ENCODE results near the gene C11orf68. TPM values are rescaled to one million over a fixed set of nuclear protein-coding genes. Genes with fewer than 3 reads are reported as not detected.

The C11orf68 gene
- total and polyA plus RNA-seq, 9 of the 15 experiments (the other 6 are each of a cell fraction or from before 2014, with no cell fraction given): 3.6 to 35.9 (median 12.8) TPM

DNA sequence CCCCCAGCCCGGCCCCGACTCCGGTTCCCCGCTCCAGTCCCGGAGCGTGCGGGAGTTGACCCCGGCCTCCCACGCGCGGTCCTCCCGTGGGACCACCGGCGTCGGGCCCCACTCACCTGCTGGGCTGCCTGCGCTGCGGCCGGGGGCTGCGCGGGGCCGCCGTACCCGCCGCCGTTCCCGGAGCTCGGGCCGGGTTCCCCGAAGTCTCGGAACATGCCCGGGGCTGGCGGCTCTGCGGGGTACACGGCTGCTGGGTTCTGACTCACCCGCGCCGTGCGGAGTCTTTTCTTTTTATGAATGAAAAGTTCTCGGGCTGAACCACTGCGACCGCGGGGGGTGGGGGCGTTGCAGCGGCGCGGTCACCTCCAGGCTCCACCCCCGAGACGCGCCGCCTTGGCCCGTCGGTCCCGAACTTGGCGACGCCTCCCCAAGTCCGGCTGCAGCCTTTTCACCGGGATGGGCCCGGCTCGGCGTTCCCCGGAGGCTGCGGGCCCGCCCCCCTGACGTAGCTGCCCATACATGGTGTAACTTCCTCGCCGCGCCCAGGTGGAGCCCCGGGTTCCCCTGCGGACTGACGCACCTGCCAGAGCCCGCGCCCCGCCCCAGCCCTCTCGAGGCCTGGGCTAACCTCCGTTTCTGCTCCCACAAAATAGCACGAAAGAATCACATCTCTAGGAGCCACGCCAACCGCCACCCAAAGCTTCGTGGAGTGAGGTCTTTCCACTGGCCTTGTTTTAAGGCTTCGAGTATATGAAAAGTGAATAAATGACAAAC, 18.6 kb downstream of the C11orf68 start, which contains the start of gene FOSL1:
FOSL1 (minus strand) TSS at position 264 of the 774 bp plus-strand sequence; CDS start at position 215, 49 bp downstream.
- H2AFZ ChIP-seq (ENCODE audit: low read depth, low read length): peak within 1 kb of the TSS; percentile 58
- FAIRE-seq (peak; percentile 48), DNase-seq (ENCODE audit: extremely low read depth in 1 of 4, low spot score in 3 of 4) (peak; percentile 89 to 97 (median 92)), ATAC-seq (peak; percentile 90)
- peak within 1 kb of the TSS; percentile 100 for H3K9ac ChIP-seq (ENCODE audit: insufficient read depth in 1 of 2, low read depth in 2 of 2, low read length in 2 of 2)
- H4K20me1 ChIP-seq (replicated peaks; ENCODE audit: control insufficient read depth, insufficient read depth, low read length): peaks cover 14% of the 10 kb centered on the region
- no peaks in the 10 kb centered on the region for H3K27me3 ChIP-seq (ENCODE audit: control insufficient read depth in 2 of 2, insufficient read depth in 2 of 2, low read length in 2 of 2)
- peaks cover 40% of the 10 kb centered on the region for H3K36me3 ChIP-seq (ENCODE audit: control insufficient read depth, insufficient read depth, low read length)
- peaks cover 49% of the 10 kb centered on the region for H3K79me2 ChIP-seq (ENCODE audit: control insufficient read depth, insufficient read depth, low read length)
- WGBS (ENCODE audit: insufficient coverage, low coverage, missing lambda C conversion rate): 2% methylated on average over 73 of the region's 80 CpGs
- POLR2A ChIA-PET: interaction anchor here (0.6 to 8.0 kb wide), 25 partner anchors 11 to 407 kb away, joined by 3 to 136 read pairs (median 5); partner anchors contain the start of genes C11orf68, CCDC85B, CFL1 and FIBP
- CTCF ChIA-PET (ENCODE audit: low intra/inter-chr PET ratio): no interaction called here
- H3K9me1 ChIP-seq (ENCODE audit: control insufficient read depth, insufficient read depth, low read length): no peaks in the 10 kb centered on the region
- peak within 1 kb of the TSS; percentile 89 for H3K4me3 ChIP-seq
- peaks cover 42 to 70% of the 10 kb centered on the region in 2 experiments for H3K4me1 ChIP-seq (replicated peaks in 1 of 2; ENCODE audit: control insufficient read depth in 2 of 2, insufficient read depth in 2 of 2, low read length in 2 of 2)
- peak within 1 kb of the TSS; percentile 100 for H3K27ac ChIP-seq (ENCODE audit: extremely low read depth, low read depth, low read length)
- BruUV-seq (replicated peaks): no TSS peak
- in situ Hi-C loops (cut with MboI) (no loop called here), intact Hi-C loops (cut with micrococcal nuclease) (loop anchor here (5.0 kb wide), 1 partner anchor 43 kb away; the partner anchor contains the start of gene CFL1)
- H3K4me2 ChIP-seq (ENCODE audit: insufficient read depth, low read length): peak within 1 kb of the TSS; percentile 99
- H3K9me3 ChIP-seq (replicated peaks; ENCODE audit: control insufficient read depth, insufficient read depth, low read depth, low read length): no peaks in the 10 kb centered on the region
- TF ChIP-seq NEUROD1 (IDR thresholded peaks at IDR 0.05; ENCODE audit: borderline replicate concordance, low read depth, low read length, partially characterized antibody) (peak; percentile 52), HNRNPLL (IDR thresholded peaks at IDR 0.05; ENCODE audit: low read depth, low read length, poor library complexity, severe bottlenecking) (peak; percentile 62), SRF (CRISPR knock-in tag; IDR thresholded peaks at IDR 0.05) (peak; percentile 96 to 99), ZNF384 (IDR thresholded peaks at IDR 0.05; ENCODE audit: low read depth, low read length) (peak; percentile 24; the same call in 1 of the 2 replicates), NFE2 (IDR thresholded peaks at IDR 0.05; ENCODE audit: low read depth) (peak; percentile 7; the same call in 1 of the 2 replicates), KLF13 (tag; IDR thresholded peaks at IDR 0.05; ENCODE audit: borderline replicate concordance, low read depth) (peak; percentile 86; the same call in 1 of the 2 replicates), GTF2E2 (tag; IDR thresholded peaks at IDR 0.05) (peak; percentile 75), ZSCAN32 (CRISPR knock-in tag; IDR thresholded peaks at IDR 0.05) (0 out of 2 replicates have a peak, but pooled peaks have one; percentile 12), MTA3 (IDR thresholded peaks at IDR 0.05; ENCODE audit: borderline replicate concordance) (peak; percentile 87; the same call in 1 of the 2 replicates)
- TF ChIP-seq, protein P1, sequence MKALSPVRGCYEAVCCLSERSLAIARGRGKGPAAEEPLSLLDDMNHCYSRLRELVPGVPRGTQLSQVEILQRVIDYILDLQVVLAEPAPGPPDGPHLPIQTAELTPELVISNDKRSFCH (CRISPR knock-in tag; IDR thresholded peaks at IDR 0.05): no peak
- TF ChIP-seq, protein P1 (tag; IDR thresholded peaks at IDR 0.05): peak; percentile 44; the same call in 1 of the 2 replicates
- TF ChIP-seq, protein P2, sequence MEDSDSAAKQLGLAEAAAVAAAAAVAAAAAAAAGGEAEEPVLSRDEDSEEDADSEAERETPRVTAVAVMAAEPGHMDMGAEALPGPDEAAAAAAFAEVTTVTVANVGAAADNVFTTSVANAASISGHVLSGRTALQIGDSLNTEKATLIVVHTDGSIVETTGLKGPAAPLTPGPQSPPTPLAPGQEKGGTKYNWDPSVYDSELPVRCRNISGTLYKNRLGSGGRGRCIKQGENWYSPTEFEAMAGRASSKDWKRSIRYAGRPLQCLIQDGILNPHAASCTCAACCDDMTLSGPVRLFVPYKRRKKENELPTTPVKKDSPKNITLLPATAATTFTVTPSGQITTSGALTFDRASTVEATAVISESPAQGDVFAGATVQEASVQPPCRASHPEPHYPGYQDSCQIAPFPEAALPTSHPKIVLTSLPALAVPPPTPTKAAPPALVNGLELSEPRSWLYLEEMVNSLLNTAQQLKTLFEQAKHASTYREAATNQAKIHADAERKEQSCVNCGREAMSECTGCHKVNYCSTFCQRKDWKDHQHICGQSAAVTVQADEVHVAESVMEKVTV (CRISPR knock-in tag; IDR thresholded peaks at IDR 0.05): no peak
- TF ChIP-seq, protein P3, sequence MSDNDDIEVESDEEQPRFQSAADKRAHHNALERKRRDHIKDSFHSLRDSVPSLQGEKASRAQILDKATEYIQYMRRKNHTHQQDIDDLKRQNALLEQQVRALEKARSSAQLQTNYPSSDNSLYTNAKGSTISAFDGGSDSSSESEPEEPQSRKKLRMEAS (CRISPR knock-in tag; IDR thresholded peaks at IDR 0.05): peak; percentile 45
- TF ChIP-seq, protein P4, sequence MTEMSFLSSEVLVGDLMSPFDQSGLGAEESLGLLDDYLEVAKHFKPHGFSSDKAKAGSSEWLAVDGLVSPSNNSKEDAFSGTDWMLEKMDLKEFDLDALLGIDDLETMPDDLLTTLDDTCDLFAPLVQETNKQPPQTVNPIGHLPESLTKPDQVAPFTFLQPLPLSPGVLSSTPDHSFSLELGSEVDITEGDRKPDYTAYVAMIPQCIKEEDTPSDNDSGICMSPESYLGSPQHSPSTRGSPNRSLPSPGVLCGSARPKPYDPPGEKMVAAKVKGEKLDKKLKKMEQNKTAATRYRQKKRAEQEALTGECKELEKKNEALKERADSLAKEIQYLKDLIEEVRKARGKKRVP (CRISPR knock-in tag; IDR thresholded peaks at IDR 0.05): 0 out of 2 replicates have a peak, but pooled peaks have one; percentile 12
- TF ChIP-seq, protein P5, sequence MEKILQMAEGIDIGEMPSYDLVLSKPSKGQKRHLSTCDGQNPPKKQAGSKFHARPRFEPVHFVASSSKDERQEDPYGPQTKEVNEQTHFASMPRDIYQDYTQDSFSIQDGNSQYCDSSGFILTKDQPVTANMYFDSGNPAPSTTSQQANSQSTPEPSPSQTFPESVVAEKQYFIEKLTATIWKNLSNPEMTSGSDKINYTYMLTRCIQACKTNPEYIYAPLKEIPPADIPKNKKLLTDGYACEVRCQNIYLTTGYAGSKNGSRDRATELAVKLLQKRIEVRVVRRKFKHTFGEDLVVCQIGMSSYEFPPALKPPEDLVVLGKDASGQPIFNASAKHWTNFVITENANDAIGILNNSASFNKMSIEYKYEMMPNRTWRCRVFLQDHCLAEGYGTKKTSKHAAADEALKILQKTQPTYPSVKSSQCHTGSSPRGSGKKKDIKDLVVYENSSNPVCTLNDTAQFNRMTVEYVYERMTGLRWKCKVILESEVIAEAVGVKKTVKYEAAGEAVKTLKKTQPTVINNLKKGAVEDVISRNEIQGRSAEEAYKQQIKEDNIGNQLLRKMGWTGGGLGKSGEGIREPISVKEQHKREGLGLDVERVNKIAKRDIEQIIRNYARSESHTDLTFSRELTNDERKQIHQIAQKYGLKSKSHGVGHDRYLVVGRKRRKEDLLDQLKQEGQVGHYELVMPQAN (IDR thresholded peaks at IDR 0.05; ENCODE audit: borderline replicate concordance): peak; percentile 62; the same call in 1 of the 2 replicates
